ENCODE measurements around the gene SLC25A6. TPM values are rescaled to one million over a fixed set of nuclear protein-coding genes. Genes with fewer than 3 reads are reported as not detected.

Gene SLC25A6
- total and polyA plus RNA-seq, 9 of the 15 experiments (the other 6 are each of a cell fraction or from before 2014, with no cell fraction given): 24.6 to 330 (median 129) TPM

- peak in 1 of 4 experiments; percentile 3 for DNase-seq (ENCODE audit: extremely low read depth in 1 of 4, low spot score in 3 of 4)
- TF ChIP-seq ZNF41 (CRISPR knock-in tag; conservative IDR thresholded peaks at IDR 0.05): no peak
- TF ChIP-seq SMAD3 (CRISPR knock-in tag; conservative IDR thresholded peaks at IDR 0.05): 0 out of 2 replicates have a peak, but pooled peaks have one; percentile 24
- TF ChIP-seq HCFC1 (IDR thresholded peaks at IDR 0.05; ENCODE audit: low read depth, low read length): no peak
- no peak for TF ChIP-seq ZBTB17 (CRISPR knock-in tag; IDR thresholded peaks at IDR 0.05)
- no peak for TF ChIP-seq FOXA3 (CRISPR knock-in tag; conservative IDR thresholded peaks at IDR 0.05 in 1 of 2, IDR thresholded peaks at IDR 0.05 in 1 of 2)
- peak; percentile 59; the same call in 1 of the 2 replicates for TF ChIP-seq ZBTB9 (CRISPR knock-in tag; IDR thresholded peaks at IDR 0.05)
- no peak for TF ChIP-seq TGIF2 (CRISPR knock-in tag; IDR thresholded peaks at IDR 0.05)
- no peak for TF ChIP-seq ZNF398 (CRISPR knock-in tag; IDR thresholded peaks at IDR 0.05)
- TF ChIP-seq SUPT5H (IDR thresholded peaks at IDR 0.05): 0 out of 2 replicates have a peak, but pooled peaks have one; percentile 3
- peak; percentile 39; the same call in 1 of the 2 replicates for TF ChIP-seq MYNN (IDR thresholded peaks at IDR 0.05)
- no peak for TF ChIP-seq MYNN (CRISPR knock-in tag; IDR thresholded peaks at IDR 0.05)
- no peak for TF ChIP-seq KHSRP (IDR thresholded peaks at IDR 0.05)
- TF ChIP-seq POLR2G (IDR thresholded peaks at IDR 0.05; ENCODE audit: low read depth, low read length): peak; percentile 59
- TF ChIP-seq XRCC3 (IDR thresholded peaks at IDR 0.05): no peak
- peak; percentile 67 for TF ChIP-seq RBFOX2 (IDR thresholded peaks at IDR 0.05; ENCODE audit: low read depth, low read length)
- TF ChIP-seq RBM22 (IDR thresholded peaks at IDR 0.05; ENCODE audit: low read depth, low read length, poor library complexity, severe bottlenecking): peak; percentile 65
- 0 out of 4 replicates have a peak, but pooled peaks of 1 of the 2 experiments have one; percentile 35 for TF ChIP-seq TEAD1 (CRISPR knock-in tag; IDR thresholded peaks at IDR 0.05)
- TF ChIP-seq CCNT2 (IDR thresholded peaks at IDR 0.05; ENCODE audit: borderline replicate concordance, extremely low read depth, insufficient read length, low read depth, low read length): peak; percentile 37
- TF ChIP-seq ZNF324 (CRISPR knock-in tag; IDR thresholded peaks at IDR 0.05): no peak
- 0 out of 2 replicates have a peak, but pooled peaks have one; percentile 18 for TF ChIP-seq POLR2AphosphoS2 (IDR thresholded peaks at IDR 0.05; ENCODE audit: low read length)
Measured at GRCh38 chrX:1385253-1386223, 6.4 kb downstream of the SLC25A6 start.

More at GRCh38 chrX:1385253-1386223, 6.4 kb downstream of the SLC25A6 start:
- H4K20me1 ChIP-seq (replicated peaks; ENCODE audit: control insufficient read depth, insufficient read depth, low read length): peaks cover 35% of the 10 kb centered on the region
- in situ Hi-C loops (cut with MboI): no loop called here
- ChIA-PET CTCF (ENCODE audit: low intra/inter-chr PET ratio) (no interaction called here), POLR2A (no interaction called here)
- WGBS (ENCODE audit: insufficient coverage, low coverage, missing lambda C conversion rate): 96% methylated on average over 20 of the region's 36 CpGs
- intact Hi-C loops (cut with micrococcal nuclease): no loop called here
- H3K36me3 ChIP-seq (ENCODE audit: control insufficient read depth, insufficient read depth, low read length): peaks cover 61% of the 10 kb centered on the region
- H3K4me2 ChIP-seq (ENCODE audit: insufficient read depth, low read length): no peak overlapping the region
- no peak overlapping the region for H3K27ac ChIP-seq (ENCODE audit: extremely low read depth, low read depth, low read length)
- no TSS peak for BruUV-seq (replicated peaks)
- H3K9me3 ChIP-seq (replicated peaks; ENCODE audit: control insufficient read depth, insufficient read depth, low read depth, low read length): no peaks in the 10 kb centered on the region
- H3K27me3 ChIP-seq (ENCODE audit: control insufficient read depth in 2 of 2, insufficient read depth in 2 of 2, low read length in 2 of 2): no peaks in the 10 kb centered on the region
- ATAC-seq (no peak; the same call in 2 of the 3 replicates), FAIRE-seq (no peak)
- peaks cover 8% of the 10 kb centered on the region for H3K9me1 ChIP-seq (ENCODE audit: control insufficient read depth, insufficient read depth, low read length)
- H3K79me2 ChIP-seq (ENCODE audit: control insufficient read depth, insufficient read depth, low read length): peaks cover 35% of the 10 kb centered on the region
- H3K9ac ChIP-seq (ENCODE audit: insufficient read depth in 1 of 2, low read depth in 2 of 2, low read length in 2 of 2): no peak overlapping the region; a peak in 1 of 4 replicates
- H3K4me1 ChIP-seq (replicated peaks in 1 of 2; ENCODE audit: control insufficient read depth in 2 of 2, insufficient read depth in 2 of 2, low read length in 2 of 2): peaks cover 7 to 52% of the 10 kb centered on the region in 2 experiments; a peak in 4 of 5 replicates
- no peak overlapping the region for H3K4me3 ChIP-seq
- H2AFZ ChIP-seq (ENCODE audit: low read depth, low read length): no peak overlapping the region

All from K562 (cell line).